Thymus (tissue), 11 donors: ENCODE measurements around the gene RGL1. TPM values are rescaled to one million over a fixed set of nuclear protein-coding genes. Genes with fewer than 3 reads are reported as not detected.
"Not testable (repeated sequence)": the region's sequence is repeated elsewhere in the genome, so short reads cannot be mapped to it uniquely, and the experiment has no call there.

ENCODE experiments used
- DNase-seq, 9 donors: peaks; one replicate each; pipeline ENCODE4 v3.0.0-alpha.2; 2013; ENCODE audit warnings: low spot score in 9 of 9, low read depth in 6 of 9, missing footprints in 1 of 9
- H3K27ac ChIP-seq, 2 donors: one replicate each; pipeline ENCODE4 v1.5.1; 2013; ENCODE audit warnings: control low read depth in 1 of 2, low read depth in 1 of 2, low read length in 1 of 2, mild to moderate bottlenecking in 1 of 2, moderate library complexity in 1 of 2
- H3K27me3 ChIP-seq, 2 donors: one replicate each; pipeline ENCODE4 v1.5.1; 2013; ENCODE audit warnings: low read length in 1 of 2; ENCODE audit not compliant: control insufficient read depth in 2 of 2, insufficient read depth in 1 of 2
- H3K36me3 ChIP-seq, 2 donors: one replicate each; pipeline ENCODE4 v1.5.1; 2013; ENCODE audit warnings: low read length in 1 of 2, mild to moderate bottlenecking in 1 of 2, moderate library complexity in 1 of 2; ENCODE audit not compliant: control insufficient read depth in 2 of 2, insufficient read depth in 2 of 2
- H3K4me1 ChIP-seq, 2 donors: one replicate each; pipeline ENCODE4 v1.5.1; 2013; ENCODE audit warnings: low read length in 2 of 2; ENCODE audit not compliant: control insufficient read depth in 2 of 2, insufficient read depth in 2 of 2
- H3K4me3 ChIP-seq, 2 donors: one replicate each; pipeline ENCODE4 v1.5.1; 2013; ENCODE audit warnings: low read length in 2 of 2, control low read depth in 1 of 2, mild to moderate bottlenecking in 1 of 2
- H3K9me3 ChIP-seq, 2 donors: one replicate each; pipeline ENCODE4 v1.5.1; 2013; ENCODE audit warnings: low read length in 1 of 2, mild to moderate bottlenecking in 1 of 2; ENCODE audit not compliant: control insufficient read depth in 2 of 2, insufficient read depth in 1 of 2
- WGBS: extraction: QIAGEN DNeasy Blood & Tissue Kit; methylation state at CpG from one replicate; pipeline ENCODE4 v1.1.7; 2013; 5-methylcytosine and 5-hydroxymethylcytosine counted together
- polyA plus RNA-seq: library from polyadenylated mRNA; stranded (reverse); fragments of 200-250 nt; gene quantifications from one replicate; pipeline ENCODE4 v1.2.3, GENCODE V29; 2013
- total RNA-seq: library from RNA; stranded (reverse); fragments of 120-200 nt; gene quantifications from one replicate; pipeline ENCODE4 v1.2.4, GENCODE V29; 2013
- donor health status: healthy.

RGL1 gene
- total and polyA plus RNA-seq, 2 donors: 9.1 to 11.9 TPM

- no peaks in the 10 kb centered on the region for H3K27me3 ChIP-seq
- no peaks in the 10 kb centered on the region for H3K36me3 ChIP-seq
- no peaks in the 10 kb centered on the region for H3K9me3 ChIP-seq
- no peak for DNase-seq
- H3K4me1 ChIP-seq: no peaks in the 10 kb centered on the region
- H3K27ac ChIP-seq: no peak overlapping the region
- 84% methylated on average over 2 of the region's 2 CpGs for WGBS
- H3K4me3 ChIP-seq: no peak overlapping the region
These were observed 24.8 kb upstream of the RGL1 start for GRCh38 chr1:183780159-183780558.

DNA sequence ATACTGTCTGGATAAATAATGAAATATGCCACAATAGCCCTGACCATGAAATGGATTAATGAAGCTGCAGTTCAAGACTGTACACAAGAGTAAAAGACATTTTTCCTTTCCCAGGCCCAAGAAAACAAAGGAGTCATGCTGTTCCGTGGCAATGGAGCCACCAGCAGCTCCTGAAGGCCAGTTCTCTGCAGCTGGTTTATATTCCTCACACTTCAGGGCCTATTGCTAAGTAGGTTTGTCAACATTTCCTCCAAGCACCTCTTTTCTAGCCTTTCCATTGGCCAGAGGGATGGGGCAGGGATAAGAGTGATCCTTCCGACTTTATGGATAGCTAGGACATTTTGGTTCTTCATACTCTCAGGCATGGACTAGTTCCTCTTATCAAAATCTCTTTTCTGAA, 24.2 kb upstream of the RGL1 start:
- no peaks in the 10 kb centered on the region for H3K9me3 ChIP-seq
- H3K27me3 ChIP-seq: no peaks in the 10 kb centered on the region
- DNase-seq: no peak
- H3K36me3 ChIP-seq: no peaks in the 10 kb centered on the region
- H3K27ac ChIP-seq: no peak overlapping the region
- 94% methylated on average over 2 of the region's 2 CpGs for WGBS
- H3K4me1 ChIP-seq: no peaks in the 10 kb centered on the region
- no peak overlapping the region for H3K4me3 ChIP-seq

DNA sequence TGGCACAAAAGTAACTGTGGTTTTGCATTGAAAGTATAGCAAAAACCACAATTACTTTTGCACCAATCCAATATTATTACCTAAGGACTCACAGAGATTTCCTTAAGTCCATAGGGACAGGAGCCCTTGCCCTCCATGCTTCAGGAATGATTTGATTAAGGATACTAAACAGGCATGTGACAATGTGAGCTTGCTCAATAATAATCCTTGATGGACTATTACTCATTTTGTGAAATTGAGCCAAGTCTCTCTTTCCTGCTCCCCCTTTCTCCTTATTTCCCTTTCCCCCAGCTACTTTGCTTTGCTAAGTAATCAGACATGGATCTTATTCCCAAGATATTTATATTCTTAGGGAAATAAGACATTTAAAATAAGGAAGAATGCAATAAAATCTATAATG, 21.6 kb upstream of the RGL1 start:
- no peak overlapping the region for H3K27ac ChIP-seq
- no peaks in the 10 kb centered on the region for H3K36me3 ChIP-seq
- H3K9me3 ChIP-seq: no peaks in the 10 kb centered on the region
- H3K27me3 ChIP-seq: no peaks in the 10 kb centered on the region
- no peak overlapping the region for H3K4me3 ChIP-seq
- no peak for DNase-seq
- no peaks in the 10 kb centered on the region for H3K4me1 ChIP-seq

DNA sequence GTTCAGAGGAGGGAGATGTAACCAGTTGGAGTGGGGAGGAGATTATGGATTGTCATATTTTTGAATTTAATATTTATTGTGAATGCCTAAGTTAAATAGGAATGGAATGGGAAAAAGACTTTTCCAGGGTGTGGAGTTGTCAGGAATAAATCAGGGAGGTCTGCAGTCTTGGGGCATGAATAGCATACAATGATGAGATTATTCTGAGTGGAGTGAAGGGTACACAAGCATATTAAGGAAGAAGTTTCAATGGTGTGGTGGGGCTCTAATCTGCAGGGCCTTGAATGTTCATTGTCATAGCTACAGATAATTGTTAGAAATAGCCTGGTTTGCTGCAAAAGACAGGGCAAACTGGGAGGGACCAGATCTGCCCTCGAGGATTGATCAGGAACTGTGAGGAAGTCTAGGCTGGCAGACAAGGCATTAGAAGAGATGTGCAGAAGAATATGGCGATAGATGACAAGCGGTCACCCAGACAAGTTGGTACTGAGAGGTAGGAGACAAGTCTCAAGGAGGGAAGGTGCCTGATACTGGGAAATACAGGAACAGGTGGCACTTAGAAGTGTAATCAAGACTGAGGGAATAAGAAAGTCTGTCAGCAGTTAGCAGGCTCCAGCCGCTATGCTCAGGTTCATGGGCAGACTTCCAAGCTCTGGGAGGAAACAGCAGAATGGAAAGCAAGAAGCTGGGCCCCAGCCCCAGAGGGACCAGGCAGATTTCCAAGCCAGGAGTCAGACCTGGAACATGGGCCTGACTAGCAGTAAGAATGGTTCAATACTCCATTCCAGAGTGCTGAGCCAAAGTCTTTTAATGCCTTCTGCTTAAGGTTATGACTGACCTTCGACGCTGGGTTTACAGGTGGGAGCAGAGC, 20.9 kb upstream of the RGL1 start:
- peak in 3 of 9 donors; percentile 2 to 21 (median 4) for DNase-seq
- H3K27ac ChIP-seq: no peak overlapping the region
- WGBS: 92% methylated on average over 6 of the region's 6 CpGs

DNA sequence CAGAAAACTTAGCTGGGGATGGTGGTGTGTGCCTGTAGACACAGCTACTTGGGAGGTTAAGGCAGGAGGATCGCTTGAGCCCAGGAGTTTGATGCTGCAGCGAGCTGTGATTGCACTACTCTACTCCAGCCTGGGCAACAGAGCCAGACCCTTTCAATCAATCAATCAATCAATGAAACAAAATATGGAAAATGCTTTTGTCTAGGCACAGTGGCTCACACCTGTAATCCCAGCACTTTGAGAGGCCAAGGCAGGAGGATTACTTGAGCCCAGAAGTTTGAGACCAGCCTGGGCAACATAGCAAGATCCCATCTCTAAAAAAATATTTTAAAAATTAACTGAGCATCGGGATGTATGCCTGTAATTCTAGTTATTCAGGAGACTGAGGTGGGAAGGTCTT, 19.0 kb upstream of the RGL1 start:
- DNase-seq, H3K36me3 ChIP-seq, H3K4me3 ChIP-seq, H3K4me1 ChIP-seq, H3K27me3 ChIP-seq, H3K27ac ChIP-seq, H3K9me3 ChIP-seq: not testable (repeated sequence)
- WGBS: 97% methylated on average over 3 of the region's 3 CpGs

More for the DNA sequence above, 20.9 kb upstream of the RGL1 start:
- H3K4me3 ChIP-seq: no peak overlapping the region
- H3K9me3 ChIP-seq: no peaks in the 10 kb centered on the region
- no peaks in the 10 kb centered on the region for H3K36me3 ChIP-seq
- no peaks in the 10 kb centered on the region for H3K4me1 ChIP-seq
- no peaks in the 10 kb centered on the region for H3K27me3 ChIP-seq

DNA sequence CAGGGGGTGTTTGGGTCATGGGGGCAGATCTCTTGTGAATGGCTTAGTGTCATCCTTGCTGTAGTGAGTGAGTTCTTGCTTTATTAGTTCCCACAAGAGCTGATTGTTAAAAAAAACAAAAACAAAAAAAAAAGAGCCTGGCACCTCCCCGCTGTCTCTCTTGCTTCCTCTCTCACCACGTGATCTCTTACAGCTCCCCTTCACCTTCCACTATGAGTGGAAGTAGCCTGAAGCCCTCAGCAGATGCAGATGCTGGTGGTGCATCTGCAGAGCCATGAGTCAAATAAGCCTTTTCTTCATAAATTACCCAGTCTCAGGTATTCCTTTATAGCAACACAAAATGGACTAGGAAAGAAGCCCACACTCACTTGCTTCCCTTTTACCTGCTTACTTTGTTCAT, 17.2 kb upstream of the RGL1 start:
- H3K9me3 ChIP-seq: no peaks in the 10 kb centered on the region
- H3K4me1 ChIP-seq: no peaks in the 10 kb centered on the region
- H3K36me3 ChIP-seq: no peaks in the 10 kb centered on the region
- no peaks in the 10 kb centered on the region for H3K27me3 ChIP-seq
- no peak for DNase-seq
- no peak overlapping the region for H3K4me3 ChIP-seq
- no peak overlapping the region for H3K27ac ChIP-seq
- WGBS: 78% methylated on average over 2 of the region's 2 CpGs

- no peak for DNase-seq
- Histone ChIP-seq H3K4me1 (no peaks in the 10 kb centered on the region), H3K27ac (no peak overlapping the region), H3K36me3 (no peaks in the 10 kb centered on the region), H3K4me3 (no peak overlapping the region), H3K9me3 (no peaks in the 10 kb centered on the region), H3K27me3 (no peaks in the 10 kb centered on the region)
These were observed 13.6 kb upstream of the RGL1 start for GRCh38 chr1:183791319-183791718.

GRCh38 chr1:183792300-183792699, 12.6 kb upstream of the RGL1 start:
- Histone ChIP-seq H3K27ac (no peak overlapping the region), H3K9me3 (no peaks in the 10 kb centered on the region), H3K4me3 (no peak overlapping the region), H3K36me3 (no peaks in the 10 kb centered on the region), H3K4me1 (no peaks in the 10 kb centered on the region), H3K27me3 (no peaks in the 10 kb centered on the region)
- no peak for DNase-seq
- 62% methylated on average over 2 of the region's 2 CpGs for WGBS

DNA sequence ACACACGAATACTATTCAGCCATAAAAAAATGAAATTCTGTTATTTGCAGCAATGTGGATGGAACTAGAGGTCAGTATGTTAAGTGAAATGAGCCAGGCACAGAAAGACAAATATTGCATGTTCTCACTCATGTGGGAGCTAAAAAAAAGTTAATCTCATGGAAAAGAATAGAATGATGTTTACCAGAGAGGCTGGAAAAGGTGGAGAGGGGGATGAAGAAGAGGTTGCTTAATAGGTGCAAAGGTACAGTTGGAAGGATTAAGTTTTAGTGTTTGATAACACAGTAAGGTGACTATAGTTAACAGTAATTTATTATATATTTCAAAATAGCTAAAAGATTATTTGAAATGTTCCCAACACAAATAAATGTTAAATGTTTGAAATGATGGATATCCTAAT, 10.8 kb upstream of the RGL1 start:
- Histone ChIP-seq H3K27me3 (no peaks in the 10 kb centered on the region), H3K27ac (no peak overlapping the region), H3K4me3 (no peak overlapping the region), H3K4me1 (no peaks in the 10 kb centered on the region), H3K36me3 (no peaks in the 10 kb centered on the region), H3K9me3 (no peaks in the 10 kb centered on the region)
- DNase-seq: no peak
- WGBS: 87% methylated on average over 1 of the region's 1 CpG
